Measurements from ENCODE around the gene COL16A1.

The COL16A1 gene

GRCh38 chr1:31663622-31664452 is 40.0 kb downstream of the COL16A1 start:
- peak; percentile 95 for DNase-seq (ENCODE audit: extremely low spot score)
- ChIA-PET POLR2A (interaction anchor here (1.5 to 1.7 kb wide), 2 partner anchors 19 to 82 kb away, joined by 3 to 7 read pairs; partner anchors contain the start of gene PEF1), CTCF (interaction anchor here (0.5 to 3.6 kb wide), 13 partner anchors 10 to 312 kb away, joined by 3 to 22 read pairs (median 4); partner anchors contain the start of gene COL16A1)
- TF ChIP-seq L3MBTL2 (conservative IDR thresholded peaks at IDR 0.05) = no peak
- TF ChIP-seq BHLHE40 (IDR thresholded peaks at IDR 0.05; ENCODE audit: borderline replicate concordance) = no peak
- TF ChIP-seq LEF1 (IDR thresholded peaks at IDR 0.05; ENCODE audit: borderline replicate concordance) = no peak
- no peak for TF ChIP-seq CTBP1 (IDR thresholded peaks at IDR 0.05; ENCODE audit: borderline replicate concordance)

GRCh38 chr1:31662463-31662862 is 41.4 kb downstream of the COL16A1 start:
- POLR2A ChIA-PET = interaction anchor here (1.7 kb wide), 1 partner anchor 17 kb away, joined by 7 read pairs; the partner anchor contains the start of gene PEF1
- TF ChIP-seq ZNF384 (IDR thresholded peaks at IDR 0.05) (no peak), FOXA1 (IDR thresholded peaks at IDR 0.05) (no peak), TARDBP (IDR thresholded peaks at IDR 0.05) (no peak), SP1 (IDR thresholded peaks at IDR 0.05) (no peak), FOXM1 (IDR thresholded peaks at IDR 0.05; ENCODE audit: borderline replicate concordance) (no peak), CTBP1 (IDR thresholded peaks at IDR 0.05; ENCODE audit: borderline replicate concordance) (no peak), ELF4 (IDR thresholded peaks at IDR 0.05) (no peak), HDGF (IDR thresholded peaks at IDR 0.05; ENCODE audit: borderline replicate concordance) (no peak), BHLHE40 (IDR thresholded peaks at IDR 0.05; ENCODE audit: borderline replicate concordance) (no peak), LEF1 (IDR thresholded peaks at IDR 0.05; ENCODE audit: borderline replicate concordance) (no peak), NFRKB (IDR thresholded peaks at IDR 0.05) (no peak)
- TF ChIP-seq, protein P1, sequence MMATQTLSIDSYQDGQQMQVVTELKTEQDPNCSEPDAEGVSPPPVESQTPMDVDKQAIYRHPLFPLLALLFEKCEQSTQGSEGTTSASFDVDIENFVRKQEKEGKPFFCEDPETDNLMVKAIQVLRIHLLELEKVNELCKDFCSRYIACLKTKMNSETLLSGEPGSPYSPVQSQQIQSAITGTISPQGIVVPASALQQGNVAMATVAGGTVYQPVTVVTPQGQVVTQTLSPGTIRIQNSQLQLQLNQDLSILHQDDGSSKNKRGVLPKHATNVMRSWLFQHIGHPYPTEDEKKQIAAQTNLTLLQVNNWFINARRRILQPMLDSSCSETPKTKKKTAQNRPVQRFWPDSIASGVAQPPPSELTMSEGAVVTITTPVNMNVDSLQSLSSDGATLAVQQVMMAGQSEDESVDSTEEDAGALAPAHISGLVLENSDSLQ (IDR thresholded peaks at IDR 0.05) = no peak
- DNase-seq (ENCODE audit: extremely low spot score) = no peak

GRCh38 chr1:31661856-31662255 is 42.0 kb downstream of the COL16A1 start:
- POLR2A ChIA-PET = interaction anchor here (1.7 kb wide), 1 partner anchor 17 kb away, joined by 7 read pairs; the partner anchor contains the start of gene PEF1
- no peak for DNase-seq (ENCODE audit: extremely low spot score)

More at GRCh38 chr1:31662463-31662862, 41.4 kb downstream of the COL16A1 start:
- CTCF ChIA-PET = interaction anchor here (0.9 to 1.4 kb wide), 2 partner anchors 42 to 83 kb away, joined by 3 to 4 read pairs; no protein-coding TSS in a partner anchor

GRCh38 chr1:31660871-31661455 is 42.9 kb downstream of the COL16A1 start:
- TF ChIP-seq BHLHE40 (IDR thresholded peaks at IDR 0.05; ENCODE audit: borderline replicate concordance) (no peak), FOXA1 (IDR thresholded peaks at IDR 0.05) (no peak), FOXK2 (IDR thresholded peaks at IDR 0.05) (no peak), CTBP1 (IDR thresholded peaks at IDR 0.05; ENCODE audit: borderline replicate concordance) (no peak), SUZ12 (IDR thresholded peaks at IDR 0.05) (no peak), LEF1 (IDR thresholded peaks at IDR 0.05; ENCODE audit: borderline replicate concordance) (no peak), L3MBTL2 (conservative IDR thresholded peaks at IDR 0.05) (no peak), FOXM1 (IDR thresholded peaks at IDR 0.05; ENCODE audit: borderline replicate concordance) (no peak), SP1 (IDR thresholded peaks at IDR 0.05) (no peak), ELF4 (IDR thresholded peaks at IDR 0.05) (no peak), TARDBP (IDR thresholded peaks at IDR 0.05) (no peak), HDGF (IDR thresholded peaks at IDR 0.05; ENCODE audit: borderline replicate concordance) (no peak), ZNF384 (IDR thresholded peaks at IDR 0.05) (no peak), ARNT (IDR thresholded peaks at IDR 0.05) (no peak), NFRKB (IDR thresholded peaks at IDR 0.05) (no peak)
- TF ChIP-seq, protein P1 (IDR thresholded peaks at IDR 0.05) = no peak
- CTCF ChIA-PET = interaction anchor here (0.6 to 1.1 kb wide), 5 partner anchors 9 to 128 kb away, joined by 3 to 5 read pairs (median 3); no protein-coding TSS in a partner anchor
- DNase-seq (ENCODE audit: extremely low spot score) = no peak
- POLR2A ChIA-PET = interaction anchor here (0.5 to 1.7 kb wide), 2 partner anchors 16 to 144 kb away, joined by 3 to 7 read pairs; partner anchors contain the start of gene PEF1

More at GRCh38 chr1:31661856-31662255, 42.0 kb downstream of the COL16A1 start:
- CTCF ChIA-PET = interaction anchor here (0.7 to 0.9 kb wide), 4 partner anchors 10 to 127 kb away, joined by 3 to 5 read pairs (median 4); no protein-coding TSS in a partner anchor
- no peak for TF ChIP-seq NFRKB (IDR thresholded peaks at IDR 0.05)
- TF ChIP-seq LEF1 (IDR thresholded peaks at IDR 0.05; ENCODE audit: borderline replicate concordance) = no peak
- TF ChIP-seq SUZ12 (IDR thresholded peaks at IDR 0.05) = no peak
- TF ChIP-seq SP1 (IDR thresholded peaks at IDR 0.05) = no peak
- TF ChIP-seq, protein P1 (IDR thresholded peaks at IDR 0.05) = no peak
- TF ChIP-seq CTBP1 (IDR thresholded peaks at IDR 0.05; ENCODE audit: borderline replicate concordance) = no peak
- no peak for TF ChIP-seq HDGF (IDR thresholded peaks at IDR 0.05; ENCODE audit: borderline replicate concordance)
- TF ChIP-seq FOXM1 (IDR thresholded peaks at IDR 0.05; ENCODE audit: borderline replicate concordance) = no peak
- no peak for TF ChIP-seq FOXK2 (IDR thresholded peaks at IDR 0.05)
- no peak for TF ChIP-seq FOXA1 (IDR thresholded peaks at IDR 0.05)
- no peak for TF ChIP-seq BHLHE40 (IDR thresholded peaks at IDR 0.05; ENCODE audit: borderline replicate concordance)
- no peak for TF ChIP-seq ZNF384 (IDR thresholded peaks at IDR 0.05)
- TF ChIP-seq ARNT (IDR thresholded peaks at IDR 0.05) = no peak
- TF ChIP-seq TARDBP (IDR thresholded peaks at IDR 0.05) = no peak
- no peak for TF ChIP-seq L3MBTL2 (conservative IDR thresholded peaks at IDR 0.05)

DNA sequence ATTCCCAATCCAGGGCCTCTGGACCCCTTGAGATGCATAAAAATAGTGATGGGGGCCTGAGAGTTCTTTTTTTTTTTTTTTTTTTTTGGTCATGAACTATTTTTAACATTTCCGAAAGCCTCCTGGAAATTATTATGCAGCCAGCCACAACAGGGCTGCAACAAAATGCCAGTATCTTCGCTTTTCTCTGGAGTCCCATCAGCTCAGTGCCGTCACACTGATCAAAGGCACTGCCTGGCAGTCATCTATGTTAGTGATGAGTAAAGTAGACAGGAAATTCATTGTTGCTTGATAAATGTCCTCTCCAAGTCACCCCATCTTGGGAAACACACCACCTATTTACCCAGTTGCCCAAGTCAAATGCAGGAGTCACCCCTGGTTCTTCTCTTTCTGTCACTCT is 43.9 kb downstream of the COL16A1 start:
- POLR2A ChIA-PET = interaction anchor here (0.9 kb wide), 1 partner anchor 15 kb away, joined by 4 read pairs; the partner anchor contains the start of gene PEF1
- DNase-seq (ENCODE audit: extremely low spot score) = no peak
- TF ChIP-seq BHLHE40 (IDR thresholded peaks at IDR 0.05; ENCODE audit: borderline replicate concordance) (no peak), L3MBTL2 (conservative IDR thresholded peaks at IDR 0.05) (no peak), ARNT (IDR thresholded peaks at IDR 0.05) (no peak), ELF4 (IDR thresholded peaks at IDR 0.05) (no peak), HDGF (IDR thresholded peaks at IDR 0.05; ENCODE audit: borderline replicate concordance) (no peak), ZNF384 (IDR thresholded peaks at IDR 0.05) (no peak), FOXM1 (IDR thresholded peaks at IDR 0.05; ENCODE audit: borderline replicate concordance) (no peak), LEF1 (IDR thresholded peaks at IDR 0.05; ENCODE audit: borderline replicate concordance) (no peak), NFRKB (IDR thresholded peaks at IDR 0.05) (no peak), SUZ12 (IDR thresholded peaks at IDR 0.05) (no peak), TARDBP (IDR thresholded peaks at IDR 0.05) (no peak), FOXA1 (IDR thresholded peaks at IDR 0.05) (no peak), FOXK2 (IDR thresholded peaks at IDR 0.05) (no peak), CTBP1 (IDR thresholded peaks at IDR 0.05; ENCODE audit: borderline replicate concordance) (no peak), SP1 (IDR thresholded peaks at IDR 0.05) (no peak)
- TF ChIP-seq, protein P1 (IDR thresholded peaks at IDR 0.05) = no peak
- CTCF ChIA-PET = interaction anchor here (1.2 to 1.4 kb wide), 2 partner anchors 45 to 129 kb away, joined by 3 to 4 read pairs; no protein-coding TSS in a partner anchor

Data from HEK293T (cell line).